Stimulated activated CD4-positive, alpha-beta T cell treated with anti-CD3 and anti-CD28 coated beads, TNF-alpha, amount 100 ng/mL, for 24 hours (primary cell): ENCODE measurements around the gene PHLPP1.

ENCODE experiments used
- DNase-seq, 3 experiments: peaks; one replicate each; pipeline ENCODE4 v3.0.0-alpha.2; 2020; ENCODE audit warnings: low read depth in 3 of 3

PHLPP1 gene

GRCh38 chr18:62844850-62845643 is 129.7 kb downstream of the PHLPP1 start:
- DNase-seq: peak in 2 of 3 experiments; percentile 8 to 9

- no peak for DNase-seq
These were observed 131.0 kb downstream of the PHLPP1 start for GRCh38 chr18:62846313-62846712.

GRCh38 chr18:62847081-62847480 is 131.7 kb downstream of the PHLPP1 start:
- no peak for DNase-seq

GRCh38 chr18:62848946-62849345 is 133.6 kb downstream of the PHLPP1 start:
- no peak for DNase-seq

- no peak for DNase-seq
These were observed 135.4 kb downstream of the PHLPP1 start for GRCh38 chr18:62850619-62851306.

GRCh38 chr18:62852851-62853250 is 137.5 kb downstream of the PHLPP1 start:
- no peak for DNase-seq

- DNase-seq: no peak
These were observed 141.0 kb downstream of the PHLPP1 start for GRCh38 chr18:62856294-62856693.

- DNase-seq: no peak
These were observed 142.1 kb downstream of the PHLPP1 start for GRCh38 chr18:62857263-62857976.

- no peak for DNase-seq
These were observed 144.7 kb downstream of the PHLPP1 start for GRCh38 chr18:62860062-62860461.

- no peak for DNase-seq
These were observed 147.1 kb downstream of the PHLPP1 start for GRCh38 chr18:62862466-62862865.

- no peak for DNase-seq
These were observed 148.2 kb downstream of the PHLPP1 start for GRCh38 chr18:62863579-62864001.

- DNase-seq: no peak
These were observed 150.2 kb downstream of the PHLPP1 start for GRCh38 chr18:62865498-62865897.

GRCh38 chr18:62867534-62867933 is 152.2 kb downstream of the PHLPP1 start:
- no peak for DNase-seq

GRCh38 chr18:62868645-62869044 is 153.3 kb downstream of the PHLPP1 start:
- no peak for DNase-seq

GRCh38 chr18:62870643-62871042 is 155.3 kb downstream of the PHLPP1 start:
- DNase-seq: no peak

- DNase-seq: no peak
These were observed 160.0 kb downstream of the PHLPP1 start for GRCh38 chr18:62875323-62875722.

- DNase-seq: no peak
These were observed 160.8 kb downstream of the PHLPP1 start for GRCh38 chr18:62876111-62876510.

- no peak for DNase-seq
These were observed 161.5 kb downstream of the PHLPP1 start for GRCh38 chr18:62876828-62877227.

- no peak for DNase-seq
These were observed 162.3 kb downstream of the PHLPP1 start for GRCh38 chr18:62877411-62878221.

GRCh38 chr18:62878305-62878704 is 163.0 kb downstream of the PHLPP1 start:
- DNase-seq: no peak

GRCh38 chr18:62880034-62880433 is 164.7 kb downstream of the PHLPP1 start:
- no peak for DNase-seq
